ENCODE results near the gene SPTBN4.

SPTBN4 gene

DNA sequence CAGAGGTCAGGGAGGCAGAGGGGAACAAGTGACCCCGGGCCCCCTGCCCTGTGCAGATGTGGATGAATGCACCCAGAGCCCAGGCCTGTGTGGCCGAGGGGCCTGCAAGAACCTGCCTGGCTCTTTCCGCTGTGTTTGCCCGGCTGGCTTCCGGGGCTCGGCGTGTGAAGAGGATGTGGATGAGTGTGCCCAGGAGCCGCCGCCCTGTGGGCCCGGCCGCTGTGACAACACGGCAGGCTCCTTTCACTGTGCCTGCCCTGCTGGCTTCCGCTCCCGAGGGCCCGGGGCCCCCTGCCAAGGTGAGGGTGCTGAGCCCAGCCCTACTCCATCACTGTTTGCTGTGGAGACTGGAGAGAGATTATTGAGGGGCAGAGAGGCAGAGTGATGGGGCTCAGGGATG is 144.3 kb downstream of the SPTBN4 start:
- Histone ChIP-seq H2AFZ (ENCODE audit: low read length) (no peak overlapping the region), H3K4me3 (ENCODE audit: low read depth, low read length, poor library complexity, severe bottlenecking) (peak overlapping the region; percentile 65), H4K20me1 (ENCODE audit: insufficient read depth, low read length) (no peaks in the 10 kb centered on the region), H3K4me1 (ENCODE audit: insufficient read depth, low read length, severe bottlenecking) (peaks cover 41% of the 10 kb centered on the region), H3K36me3 (ENCODE audit: insufficient read depth, low read length) (peaks cover 9% of the 10 kb centered on the region; the same call in 1 of the 2 replicates), H3K4me2 (ENCODE audit: low read length) (peak overlapping the region; percentile 89), H3K9me2 (ENCODE audit: low read depth, low read length) (no peaks in the 10 kb centered on the region), H3K9me3 (ENCODE audit: low read length) (no peaks in the 10 kb centered on the region), H3K79me2 (ENCODE audit: insufficient read depth, low read length) (no peaks in the 10 kb centered on the region), H3K27ac (ENCODE audit: low read depth, low read length, poor library complexity, severe bottlenecking) (peak overlapping the region; percentile 89), H3F3A (ENCODE audit: insufficient read depth, low read length) (no peaks in the 10 kb centered on the region), H3K27me3 (ENCODE audit: insufficient read depth, low read length) (no peaks in the 10 kb centered on the region), H3K9ac (ENCODE audit: low read length) (peak overlapping the region; percentile 72)
- TF ChIP-seq, protein P1, sequence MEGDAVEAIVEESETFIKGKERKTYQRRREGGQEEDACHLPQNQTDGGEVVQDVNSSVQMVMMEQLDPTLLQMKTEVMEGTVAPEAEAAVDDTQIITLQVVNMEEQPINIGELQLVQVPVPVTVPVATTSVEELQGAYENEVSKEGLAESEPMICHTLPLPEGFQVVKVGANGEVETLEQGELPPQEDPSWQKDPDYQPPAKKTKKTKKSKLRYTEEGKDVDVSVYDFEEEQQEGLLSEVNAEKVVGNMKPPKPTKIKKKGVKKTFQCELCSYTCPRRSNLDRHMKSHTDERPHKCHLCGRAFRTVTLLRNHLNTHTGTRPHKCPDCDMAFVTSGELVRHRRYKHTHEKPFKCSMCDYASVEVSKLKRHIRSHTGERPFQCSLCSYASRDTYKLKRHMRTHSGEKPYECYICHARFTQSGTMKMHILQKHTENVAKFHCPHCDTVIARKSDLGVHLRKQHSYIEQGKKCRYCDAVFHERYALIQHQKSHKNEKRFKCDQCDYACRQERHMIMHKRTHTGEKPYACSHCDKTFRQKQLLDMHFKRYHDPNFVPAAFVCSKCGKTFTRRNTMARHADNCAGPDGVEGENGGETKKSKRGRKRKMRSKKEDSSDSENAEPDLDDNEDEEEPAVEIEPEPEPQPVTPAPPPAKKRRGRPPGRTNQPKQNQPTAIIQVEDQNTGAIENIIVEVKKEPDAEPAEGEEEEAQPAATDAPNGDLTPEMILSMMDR (IDR thresholded peaks at IDR 0.05; ENCODE audit: low read length): no peak
- no peak for TF ChIP-seq EZH2 (IDR thresholded peaks at IDR 0.05; ENCODE audit: borderline replicate concordance, low read length)

GRCh38 chr19:40611900-40612698 is 145.3 kb downstream of the SPTBN4 start:
- no peaks in the 10 kb centered on the region for H3F3A ChIP-seq (ENCODE audit: insufficient read depth, low read length)
- no peaks in the 10 kb centered on the region for H3K9me2 ChIP-seq (ENCODE audit: low read depth, low read length)
- H3K79me2 ChIP-seq (ENCODE audit: insufficient read depth, low read length): no peaks in the 10 kb centered on the region
- H3K27me3 ChIP-seq (ENCODE audit: insufficient read depth, low read length): no peaks in the 10 kb centered on the region
- no peaks in the 10 kb centered on the region for H4K20me1 ChIP-seq (ENCODE audit: insufficient read depth, low read length)
- peaks cover 41% of the 10 kb centered on the region for H3K4me1 ChIP-seq (ENCODE audit: insufficient read depth, low read length, severe bottlenecking)
- H3K9ac ChIP-seq (ENCODE audit: low read length): no peak overlapping the region; the same call in 1 of the 2 replicates
- peaks cover 14% of the 10 kb centered on the region; the same call in 1 of the 2 replicates for H3K36me3 ChIP-seq (ENCODE audit: insufficient read depth, low read length)
- H3K9me3 ChIP-seq (ENCODE audit: low read length): no peaks in the 10 kb centered on the region
- H3K4me3 ChIP-seq (ENCODE audit: low read depth, low read length, poor library complexity, severe bottlenecking): peak overlapping the region; percentile 65
- H3K4me2 ChIP-seq (ENCODE audit: low read length): peak overlapping the region; percentile 89
- TF ChIP-seq EZH2 (IDR thresholded peaks at IDR 0.05; ENCODE audit: borderline replicate concordance, low read length): no peak
- TF ChIP-seq, protein P1 (IDR thresholded peaks at IDR 0.05; ENCODE audit: low read length): no peak
- peak overlapping the region; percentile 89 for H3K27ac ChIP-seq (ENCODE audit: low read depth, low read length, poor library complexity, severe bottlenecking)
- H2AFZ ChIP-seq (ENCODE audit: low read length): no peak overlapping the region

DNA sequence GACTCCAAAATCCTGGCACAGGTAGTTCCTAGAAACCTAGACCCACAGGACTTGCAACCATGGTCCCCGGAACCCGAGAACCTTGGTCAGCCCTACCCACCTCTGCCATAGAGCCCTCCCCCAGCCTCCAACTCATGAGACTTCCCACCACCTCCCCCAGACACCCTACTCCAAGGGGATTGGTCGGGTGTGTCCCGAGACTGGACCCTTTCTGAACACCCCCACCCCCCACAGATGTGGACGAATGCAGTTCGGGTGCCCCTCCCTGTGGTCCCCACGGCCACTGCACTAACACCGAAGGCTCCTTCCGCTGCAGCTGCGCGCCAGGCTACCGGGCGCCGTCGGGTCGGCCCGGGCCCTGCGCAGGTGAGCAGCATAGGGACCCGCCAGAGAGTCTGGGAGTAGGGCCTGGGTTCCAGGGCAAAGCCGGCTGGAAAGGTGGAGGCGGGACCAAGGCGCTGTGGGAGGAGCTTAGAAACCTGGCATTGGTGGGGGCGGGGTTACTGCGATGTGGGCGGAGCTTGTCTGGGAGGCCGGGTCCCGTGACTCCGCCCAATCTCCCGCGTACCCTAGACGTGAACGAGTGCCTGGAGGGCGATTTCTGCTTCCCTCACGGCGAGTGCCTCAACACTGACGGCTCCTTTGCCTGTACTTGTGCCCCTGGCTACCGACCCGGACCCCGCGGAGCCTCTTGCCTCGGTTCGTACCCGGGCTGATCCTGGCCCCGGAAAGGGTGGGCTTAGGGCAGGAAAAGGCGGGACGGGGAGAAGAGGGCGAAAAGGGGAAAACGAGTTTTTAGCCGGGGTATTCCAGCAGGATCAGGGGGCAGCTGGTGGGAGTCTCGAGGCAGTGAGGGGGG is 146.3 kb downstream of the SPTBN4 start:
- Histone ChIP-seq H3K27me3 (ENCODE audit: insufficient read depth, low read length) (no peaks in the 10 kb centered on the region), H3K9me2 (ENCODE audit: low read depth, low read length) (no peaks in the 10 kb centered on the region), H4K20me1 (ENCODE audit: insufficient read depth, low read length) (no peaks in the 10 kb centered on the region), H3K4me3 (ENCODE audit: low read depth, low read length, poor library complexity, severe bottlenecking) (peak overlapping the region; percentile 82), H3F3A (ENCODE audit: insufficient read depth, low read length) (no peaks in the 10 kb centered on the region), H3K9ac (ENCODE audit: low read length) (peak overlapping the region; percentile 80), H3K36me3 (ENCODE audit: insufficient read depth, low read length) (peaks cover 20% of the 10 kb centered on the region; the same call in 1 of the 2 replicates), H2AFZ (ENCODE audit: low read length) (no peak overlapping the region), H3K27ac (ENCODE audit: low read depth, low read length, poor library complexity, severe bottlenecking) (peak overlapping the region; percentile 89), H3K4me2 (ENCODE audit: low read length) (peak overlapping the region; percentile 91), H3K9me3 (ENCODE audit: low read length) (no peaks in the 10 kb centered on the region), H3K4me1 (ENCODE audit: insufficient read depth, low read length, severe bottlenecking) (peaks cover 41% of the 10 kb centered on the region), H3K79me2 (ENCODE audit: insufficient read depth, low read length) (no peaks in the 10 kb centered on the region)
- TF ChIP-seq EZH2 (IDR thresholded peaks at IDR 0.05; ENCODE audit: borderline replicate concordance, low read length): no peak
- TF ChIP-seq, protein P1 (IDR thresholded peaks at IDR 0.05; ENCODE audit: low read length): no peak

Measured in OCI-LY1 (cell line).